Keratinocyte (primary cell): ENCODE results near the gene PIGBOS1. TPM values are rescaled to one million over a fixed set of nuclear protein-coding genes. Genes with fewer than 3 reads are reported as not detected.

Source experiments
- DNase-seq: peaks from one replicate; pipeline ENCODE4 v3.0.0-alpha.2; 2011; ENCODE audit warnings: low read depth, missing footprints, low spot score
- FAIRE-seq: peaks from 2 replicates; lab custom pipeline; 2011; peaks lifted over from hg19 to GRCh38; lab: Jason Lieb, UNC
- H2AFZ ChIP-seq: 2 replicates; pipeline ENCODE4 v1.6.0; 2012; ENCODE audit warnings: low read length, control low read depth, inconsistent platforms; ENCODE audit not compliant: control insufficient read depth
- H3K27ac ChIP-seq: 2 replicates; pipeline ENCODE4 v1.5.1; 2011; ENCODE audit warnings: low read length; ENCODE audit not compliant: control insufficient read depth, insufficient read depth
- H3K27me3 ChIP-seq: 3 replicates; pipeline ENCODE4 v1.6.0; 2011; ENCODE audit warnings: low read length; ENCODE audit not compliant: control insufficient read depth, insufficient read depth; ENCODE audit errors: extremely low read depth
- H3K36me3 ChIP-seq, 2 experiments: 2 replicates in 1 of 2; 3 replicates in 1 of 2; pipeline ENCODE4 v1.5.1; 2011; ENCODE audit warnings: low read length in 2 of 2, mild to moderate bottlenecking in 1 of 2; ENCODE audit not compliant: control insufficient read depth in 2 of 2, insufficient read depth in 2 of 2; ENCODE audit errors: extremely low read depth in 1 of 2
- H3K4me1 ChIP-seq: 3 replicates; pipeline ENCODE4 v1.5.1; 2011; ENCODE audit warnings: low read length; ENCODE audit not compliant: control insufficient read depth, insufficient read depth; ENCODE audit errors: extremely low read depth
- H3K4me2 ChIP-seq: 3 replicates; pipeline ENCODE4 v1.6.0; 2011; ENCODE audit warnings: low read depth, low read length; ENCODE audit not compliant: control insufficient read depth, insufficient read depth; ENCODE audit errors: extremely low read depth
- H3K4me3 ChIP-seq, 3 experiments: fragments of 200-600 bp in 1 of 3; sonication (generic) in 1 of 3; 2 replicates in 2 of 3; 3 replicates in 1 of 3; pipeline ENCODE4 v1.5.1; 2011 to 2016; ENCODE audit warnings: low read length in 3 of 3, mild to moderate bottlenecking in 3 of 3, control low read depth in 2 of 3, inconsistent platforms in 1 of 3, low read depth in 1 of 3, mixed read lengths in 1 of 3, mixed run types in 1 of 3, moderate library complexity in 1 of 3; ENCODE audit not compliant: control insufficient read depth in 2 of 3, insufficient read depth in 2 of 3; ENCODE audit errors: extremely low read depth in 1 of 3
- H3K79me2 ChIP-seq: 2 replicates; pipeline ENCODE4 v1.6.0; 2012; ENCODE audit warnings: low read length; ENCODE audit not compliant: control insufficient read depth, insufficient read depth
- H3K9ac ChIP-seq: 3 replicates; pipeline ENCODE4 v1.6.0; 2011; ENCODE audit warnings: low read length; ENCODE audit not compliant: control insufficient read depth, insufficient read depth; ENCODE audit errors: extremely low read depth
- H3K9me1 ChIP-seq: 3 replicates; pipeline ENCODE4 v1.6.0; 2011; ENCODE audit warnings: low read length; ENCODE audit not compliant: control insufficient read depth, insufficient read depth; ENCODE audit errors: extremely low read depth
- H3K9me3 ChIP-seq: 2 replicates; pipeline ENCODE4 v1.5.1; 2012; ENCODE audit warnings: low read depth, low read length; ENCODE audit not compliant: control insufficient read depth
- H4K20me1 ChIP-seq: 3 replicates; pipeline ENCODE4 v1.6.0; 2011; ENCODE audit warnings: low read length; ENCODE audit not compliant: control insufficient read depth, insufficient read depth; ENCODE audit errors: extremely low read depth
- EZH2 ChIP-seq: IDR thresholded peaks from one replicate; pipeline ENCODE4 v1.6.1; 2012; ENCODE audit warnings: inconsistent platforms, mild to moderate bottlenecking, low read length, moderate library complexity
- dilution Hi-C: fragments of 300-500 bp; cut with MboI; formaldehyde crosslinking; loops from one replicate; pipeline ENCODE4 v1.7.0; 2020; ENCODE audit warnings: low sequenced_read_pairs; ENCODE audit not compliant: extremely low pct_ligation_motif_present
- polyA plus RNA-seq, 5 experiments: library from polyadenylated mRNA; depleted of rRNA in 3 of 5; stranded (reverse) in 3 of 5; stranded (forward) in 1 of 5; unstranded in 1 of 5; fragments of >200 nt; gene quantifications; 1 replicate in 1 of 5; 2 replicates in 3 of 5; 3 replicates in 1 of 5; pipeline versions ENCODE4 v1.2.1 to v1.2.3, GENCODE V29; 2011 to 2012; ENCODE audit warnings: missing spikeins in 2 of 5, low read depth in 1 of 5, low replicate concordance in 1 of 5
- TF ChIP-seq, protein P1 (sequence below), 3 experiments: IDR thresholded peaks in 1 of 3; conservative IDR thresholded peaks in 1 of 3; optimal IDR thresholded peaks in 1 of 3; 2 replicates in 2 of 3; 3 replicates in 1 of 3; pipeline versions ENCODE3 to v1.5.1; 2011; ENCODE audit warnings: low read length in 3 of 3, mild to moderate bottlenecking in 3 of 3, moderate library complexity in 2 of 3, control low read depth in 1 of 3, inconsistent platforms in 1 of 3; ENCODE audit not compliant: insufficient read depth in 2 of 3; ENCODE audit errors: extremely low read depth in 1 of 3

Gene PIGBOS1
- polyA plus RNA-seq, 1 donor (not counting 4 experiments of a cell fraction or from before 2014, with no cell fraction given), result 8.6 TPM

DNA sequence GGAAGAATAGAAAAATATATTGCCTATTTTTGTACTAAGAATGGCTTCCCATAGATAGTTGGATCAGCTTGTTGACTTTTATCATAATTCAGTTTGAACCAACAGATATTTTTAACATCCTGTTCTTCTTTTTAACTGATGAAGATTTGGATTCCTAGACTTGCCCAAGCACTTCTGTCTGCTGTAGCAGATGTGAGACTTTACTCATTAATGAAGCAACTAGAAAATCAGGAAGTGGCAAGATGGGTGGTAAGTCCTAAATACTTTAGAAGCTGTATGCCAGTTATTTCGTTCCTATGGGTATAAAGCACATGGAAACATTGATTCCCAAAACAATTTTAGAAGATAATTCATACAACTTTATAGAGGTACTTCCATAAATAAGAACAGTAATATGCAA lies 8.5 kb upstream of the PIGBOS1 start:
- dilution Hi-C loops, result no loop called here
- H3K79me2 ChIP-seq, result no peaks in the 10 kb centered on the region
- no peak overlapping the region for H3K9ac ChIP-seq
- FAIRE-seq (no peak), DNase-seq (no peak)
- TF ChIP-seq, protein P1, sequence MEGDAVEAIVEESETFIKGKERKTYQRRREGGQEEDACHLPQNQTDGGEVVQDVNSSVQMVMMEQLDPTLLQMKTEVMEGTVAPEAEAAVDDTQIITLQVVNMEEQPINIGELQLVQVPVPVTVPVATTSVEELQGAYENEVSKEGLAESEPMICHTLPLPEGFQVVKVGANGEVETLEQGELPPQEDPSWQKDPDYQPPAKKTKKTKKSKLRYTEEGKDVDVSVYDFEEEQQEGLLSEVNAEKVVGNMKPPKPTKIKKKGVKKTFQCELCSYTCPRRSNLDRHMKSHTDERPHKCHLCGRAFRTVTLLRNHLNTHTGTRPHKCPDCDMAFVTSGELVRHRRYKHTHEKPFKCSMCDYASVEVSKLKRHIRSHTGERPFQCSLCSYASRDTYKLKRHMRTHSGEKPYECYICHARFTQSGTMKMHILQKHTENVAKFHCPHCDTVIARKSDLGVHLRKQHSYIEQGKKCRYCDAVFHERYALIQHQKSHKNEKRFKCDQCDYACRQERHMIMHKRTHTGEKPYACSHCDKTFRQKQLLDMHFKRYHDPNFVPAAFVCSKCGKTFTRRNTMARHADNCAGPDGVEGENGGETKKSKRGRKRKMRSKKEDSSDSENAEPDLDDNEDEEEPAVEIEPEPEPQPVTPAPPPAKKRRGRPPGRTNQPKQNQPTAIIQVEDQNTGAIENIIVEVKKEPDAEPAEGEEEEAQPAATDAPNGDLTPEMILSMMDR (optimal IDR thresholded peaks at IDR 0.05 in 1 of 3, IDR thresholded peaks at IDR 0.05 in 1 of 3, conservative IDR thresholded peaks at IDR 0.05 in 1 of 3; ENCODE audit: extremely low read depth in 1 of 3, insufficient read depth in 2 of 3, low read length in 3 of 3), result no peak
- no peak for TF ChIP-seq EZH2
- no peak overlapping the region for H3K4me2 ChIP-seq
- H3K27me3 ChIP-seq, result no peaks in the 10 kb centered on the region
- no peaks in the 10 kb centered on the region for H3K9me3 ChIP-seq
- no peak overlapping the region for H2AFZ ChIP-seq
- H3K4me3 ChIP-seq, result no peak overlapping the region
- H3K9me1 ChIP-seq, result no peaks in the 10 kb centered on the region
- H3K27ac ChIP-seq, result no peak overlapping the region
- H3K4me1 ChIP-seq, result no peaks in the 10 kb centered on the region
- H3K36me3 ChIP-seq, result no peaks in the 10 kb centered on the region
- no peaks in the 10 kb centered on the region for H4K20me1 ChIP-seq

DNA sequence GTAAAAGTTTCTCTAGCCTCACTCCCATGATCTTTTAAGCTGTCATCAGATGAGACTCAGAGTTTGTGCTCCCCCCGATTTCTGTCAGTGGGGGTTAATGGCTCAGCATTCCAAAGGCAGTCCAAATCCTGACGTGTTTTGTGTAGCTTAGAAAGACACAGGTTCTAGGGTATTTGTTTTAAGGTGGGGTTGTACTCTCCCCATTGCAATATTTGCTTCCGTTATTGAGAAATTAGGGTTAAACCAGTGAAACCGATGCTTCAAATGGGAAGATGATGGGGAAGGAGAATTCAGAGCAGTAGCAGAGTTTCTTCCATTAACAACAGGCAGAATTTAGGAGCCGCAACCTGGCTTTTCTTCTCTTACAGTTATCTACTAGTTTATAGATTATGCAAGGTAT lies 3.5 kb upstream of the PIGBOS1 start:
- Histone ChIP-seq H3K4me2 (no peak overlapping the region), H2AFZ (no peak overlapping the region), H3K36me3 (no peaks in the 10 kb centered on the region), H3K27ac (no peak overlapping the region), H3K4me1 (peaks cover 8% of the 10 kb centered on the region), H3K9me1 (no peaks in the 10 kb centered on the region), H4K20me1 (no peaks in the 10 kb centered on the region), H3K4me3 (no peak overlapping the region), H3K79me2 (peaks cover 23% of the 10 kb centered on the region), H3K9me3 (no peaks in the 10 kb centered on the region), H3K9ac (no peak overlapping the region), H3K27me3 (no peaks in the 10 kb centered on the region)
- TF ChIP-seq, protein P1 (optimal IDR thresholded peaks at IDR 0.05 in 1 of 3, IDR thresholded peaks at IDR 0.05 in 1 of 3, conservative IDR thresholded peaks at IDR 0.05 in 1 of 3; ENCODE audit: extremely low read depth in 1 of 3, insufficient read depth in 2 of 3, low read length in 3 of 3), result no peak
- no peak for TF ChIP-seq EZH2
- no peak for FAIRE-seq
- dilution Hi-C loops, result no loop called here
- no peak for DNase-seq
